GM18909 (cell line): ENCODE measurements around the gene TSPAN15.

ENCODE experiments used
- ATAC-seq: cut with Tn5 transposase; IDR thresholded peaks from one replicate; pipeline ENCODE4 v1.9.1; 2021; ENCODE audit warnings: mild to moderate bottlenecking; ENCODE audit not compliant: unreplicated experiment, poor library complexity

The TSPAN15 gene

GRCh38 chr10:69498711-69499471, 47.6 kb downstream of the TSPAN15 start:
- no peak for ATAC-seq

DNA sequence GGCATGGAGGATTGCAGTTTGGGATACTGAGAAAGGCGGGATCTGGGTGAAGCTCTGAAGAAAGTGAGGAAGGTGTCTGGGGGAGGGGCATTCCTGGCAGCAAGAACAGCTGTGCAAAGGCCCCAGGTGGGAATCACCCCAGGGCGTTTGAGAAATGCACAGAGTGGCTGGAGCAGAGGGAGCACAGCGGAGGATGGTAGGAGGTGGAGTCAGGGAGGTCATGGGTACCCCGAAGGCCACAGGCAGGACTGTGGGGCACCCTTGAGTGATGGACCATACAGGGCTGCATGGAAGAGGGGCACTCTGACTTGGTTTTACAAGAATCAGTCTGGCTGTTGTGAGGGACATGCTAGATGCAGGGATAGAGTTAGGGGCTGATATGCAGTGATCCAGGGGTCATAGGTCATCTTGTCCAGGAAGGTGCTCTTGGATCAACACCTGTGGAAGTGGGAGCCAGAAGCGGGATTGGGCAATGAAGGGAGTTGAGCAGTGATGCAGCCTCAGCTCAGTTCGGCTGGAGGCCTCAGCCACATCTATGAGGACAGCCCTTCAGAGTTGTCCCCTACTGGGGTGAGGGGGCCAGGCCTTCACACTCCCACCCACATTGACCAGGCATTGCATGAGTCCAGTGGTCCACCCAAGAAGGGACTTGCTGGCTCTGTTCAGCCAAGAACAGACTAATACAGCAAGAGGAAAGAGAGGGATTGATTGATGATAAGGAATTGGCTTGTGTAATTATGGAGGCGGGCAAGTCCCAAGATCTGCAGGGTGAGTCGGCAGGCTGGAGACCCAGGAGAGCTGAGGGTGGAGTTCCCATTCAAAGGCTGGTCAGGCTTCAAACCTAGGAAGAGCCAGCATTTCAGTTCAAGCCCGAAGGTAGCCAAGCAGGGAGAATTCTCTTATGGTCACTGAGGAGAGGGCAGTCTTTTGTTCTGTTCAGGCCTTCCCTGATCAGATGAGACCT, 48.7 kb downstream of the TSPAN15 start:
- no peak for ATAC-seq

- no peak for ATAC-seq
These were observed 49.7 kb downstream of the TSPAN15 start for GRCh38 chr10:69500864-69501468.

DNA sequence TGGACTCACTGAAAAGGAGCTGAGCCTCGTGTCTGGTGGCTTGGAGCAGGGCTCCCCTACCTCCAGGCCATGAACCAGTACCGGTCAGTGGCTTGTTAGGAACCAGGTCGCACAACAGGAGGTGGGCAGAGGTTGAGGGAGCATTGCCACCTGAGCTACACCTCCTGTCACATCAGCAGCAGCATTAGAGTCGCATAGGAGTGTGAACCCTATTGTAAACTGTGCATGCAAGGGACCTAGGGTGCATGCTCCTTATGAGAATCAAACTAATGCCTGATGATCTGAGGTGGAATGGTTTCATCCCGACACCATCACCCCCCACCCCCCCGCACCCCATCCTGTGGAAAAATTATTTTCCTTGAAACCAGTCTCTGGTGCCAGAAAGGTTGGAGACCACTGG, 50.4 kb downstream of the TSPAN15 start:
- no peak for ATAC-seq

GRCh38 chr10:69502589-69502988, 51.3 kb downstream of the TSPAN15 start:
- ATAC-seq: no peak

GRCh38 chr10:69503001-69503895, 52.0 kb downstream of the TSPAN15 start:
- no peak for ATAC-seq

DNA sequence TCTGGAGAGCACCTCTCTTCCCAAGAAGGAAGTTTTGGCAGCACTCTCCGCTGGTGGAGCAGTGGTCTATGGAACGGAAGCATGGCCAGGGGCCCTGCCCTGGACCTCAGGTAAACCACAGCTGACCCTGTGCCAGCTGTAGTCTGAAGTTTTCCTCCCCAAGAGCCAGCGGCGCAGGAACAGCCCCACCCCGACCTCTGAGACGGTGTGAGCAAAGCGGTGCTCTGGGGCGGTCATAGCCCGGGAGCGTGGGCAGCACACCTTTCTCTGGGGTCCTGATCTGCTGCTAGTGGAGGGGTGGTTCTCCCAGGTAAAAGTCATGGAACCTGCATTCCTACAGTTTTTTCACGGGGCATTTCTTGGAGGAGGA, 52.6 kb downstream of the TSPAN15 start:
- ATAC-seq: no peak

DNA sequence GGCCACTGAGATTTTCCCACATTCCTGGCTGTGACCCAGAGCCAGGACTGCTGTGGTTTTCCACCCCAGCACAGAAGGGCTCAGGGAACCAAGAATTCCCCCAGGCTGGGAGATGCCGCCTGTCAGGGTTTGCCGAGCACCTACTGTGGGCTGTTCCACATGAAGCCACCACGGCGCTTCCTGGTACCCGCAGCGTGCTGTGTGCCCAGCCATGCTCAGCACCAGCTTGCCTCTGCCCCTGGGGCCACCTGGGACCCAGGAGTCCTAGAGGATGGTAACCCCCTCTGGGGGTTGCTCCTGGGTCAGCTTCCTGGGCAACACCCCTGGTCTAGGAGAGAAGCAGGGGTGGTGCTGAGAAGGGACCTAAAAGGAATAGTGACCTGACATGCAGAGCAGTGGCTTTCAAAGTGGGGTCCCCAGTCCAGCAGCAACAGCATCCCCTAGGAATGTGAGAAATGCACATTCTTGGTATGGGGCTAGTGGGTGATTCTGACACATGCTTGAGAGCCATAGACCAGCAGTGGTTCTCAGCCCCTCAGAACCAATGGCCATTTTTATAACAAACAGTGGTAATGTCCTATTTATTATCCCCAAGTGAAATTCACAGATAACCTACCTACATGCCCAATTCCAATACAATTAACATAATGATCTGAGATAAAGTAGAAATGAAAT, 53.4 kb downstream of the TSPAN15 start:
- no peak for ATAC-seq

- ATAC-seq: no peak
These were observed 54.5 kb downstream of the TSPAN15 start for GRCh38 chr10:69505636-69506318.

- ATAC-seq: no peak
These were observed 55.2 kb downstream of the TSPAN15 start for GRCh38 chr10:69506487-69506833.

GRCh38 chr10:69506834-69507713, 55.8 kb downstream of the TSPAN15 start:
- ATAC-seq: no peak

DNA sequence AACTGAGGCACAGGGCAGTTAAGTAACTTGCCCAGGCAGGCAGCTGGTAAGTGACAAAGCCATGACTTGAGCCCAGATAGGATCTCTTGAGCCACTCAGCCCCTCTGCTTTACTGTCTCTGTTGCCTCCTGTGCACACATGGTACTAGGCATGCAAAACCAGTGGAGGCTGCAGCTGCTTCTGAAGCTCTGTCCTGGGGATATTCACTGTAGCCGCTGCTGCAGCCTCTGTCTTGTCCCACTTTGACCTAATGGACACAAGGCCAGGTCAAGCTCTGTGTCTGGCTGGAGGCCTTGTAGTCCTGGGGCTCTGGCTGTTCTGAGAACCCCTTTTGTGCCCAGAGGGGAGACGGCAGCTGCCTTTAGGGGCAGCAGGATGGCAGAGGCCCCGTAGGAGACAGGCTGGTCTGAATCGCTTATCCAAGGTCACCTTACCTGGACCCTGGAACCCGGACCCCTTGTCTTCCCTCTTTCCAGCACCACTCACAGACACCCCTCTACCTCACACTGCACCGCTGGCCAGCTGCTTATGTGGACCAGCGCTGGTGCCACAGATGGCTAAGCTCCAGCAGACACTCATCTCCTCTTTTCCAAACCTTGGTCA, 57.6 kb downstream of the TSPAN15 start:
- no peak for ATAC-seq

DNA sequence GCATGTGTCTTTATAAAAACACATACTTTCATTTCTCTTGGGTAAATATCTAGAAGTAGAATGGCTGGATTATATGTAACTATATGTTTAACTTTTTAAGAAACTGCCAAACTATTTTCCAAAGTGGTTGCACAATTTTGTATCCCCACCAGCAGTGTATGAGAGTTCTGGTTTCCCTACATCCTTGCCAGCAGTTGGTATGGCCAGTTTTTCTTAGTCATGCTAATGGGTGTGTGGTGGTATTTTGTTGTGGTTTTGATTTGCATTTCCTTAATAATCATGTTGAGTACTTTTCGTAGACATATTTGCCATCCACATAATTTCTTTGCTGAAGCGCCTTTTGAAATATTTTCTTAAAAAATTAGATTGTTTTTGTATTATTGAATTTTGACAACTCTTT, 61.6 kb downstream of the TSPAN15 start:
- ATAC-seq: no peak

GRCh38 chr10:69513617-69514016, 62.4 kb downstream of the TSPAN15 start:
- no peak for ATAC-seq

GRCh38 chr10:69515699-69516259, 64.5 kb downstream of the TSPAN15 start:
- ATAC-seq: no peak

DNA sequence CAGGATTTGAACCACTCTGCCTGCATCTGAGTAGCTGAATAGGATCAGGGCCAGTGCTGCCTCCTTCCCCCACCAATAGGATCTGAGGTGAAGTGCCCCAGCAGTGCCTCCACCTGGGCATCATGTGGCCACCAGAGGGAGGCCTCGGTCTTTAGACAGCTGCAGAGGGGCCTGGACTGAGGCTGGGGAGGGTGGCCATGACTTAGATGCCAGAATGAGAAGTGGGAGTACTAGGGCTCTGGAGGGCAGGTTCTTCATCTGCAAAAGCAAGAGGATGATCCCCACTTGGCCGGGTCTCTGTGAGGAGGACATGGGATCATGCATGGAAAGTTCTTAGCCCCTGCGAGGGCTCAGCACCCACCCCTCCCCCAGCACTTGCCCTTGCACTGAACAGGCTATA, 65.1 kb downstream of the TSPAN15 start:
- no peak for ATAC-seq

- no peak for ATAC-seq
These were observed 65.5 kb downstream of the TSPAN15 start for GRCh38 chr10:69516796-69517195.
